ENCODE data around the gene RFWD3. TPM values are rescaled to one million over a fixed set of nuclear protein-coding genes. Genes with fewer than 3 reads are reported as not detected.

Gene RFWD3
- total and polyA plus RNA-seq, 2 of the 13 experiments (the other 11 are each of a cell fraction or from before 2014, with no cell fraction given) = 23.4 to 62.6 TPM

- Histone ChIP-seq H3K27me3 (ENCODE audit: control insufficient read depth in 1 of 2, insufficient read depth in 2 of 2, low read length in 2 of 2) (no peaks in the 10 kb centered on the region), H3K4me1 (ENCODE audit: insufficient read depth, low read length) (no peaks in the 10 kb centered on the region), H3K9ac (ENCODE audit: insufficient read depth, low read depth, low read length) (no peak overlapping the region), H2AFZ (ENCODE audit: low read length) (no peak overlapping the region), H3K36me3 (replicated peaks in 1 of 2; ENCODE audit: control insufficient read depth in 1 of 2, insufficient read depth in 2 of 2, low read length in 2 of 2) (peaks cover 21 to 58% of the 10 kb centered on the region in 2 experiments), H3K27ac (ENCODE audit: extremely low read length, insufficient read depth, low read length) (no peak overlapping the region), H3K4me3 (replicated peaks in 1 of 3; ENCODE audit: insufficient read depth in 1 of 3, low read depth in 2 of 3, low read length in 3 of 3) (no peak overlapping the region), H3K79me2 (ENCODE audit: insufficient read depth, low read length) (no peaks in the 10 kb centered on the region), H3K4me2 (ENCODE audit: low read depth, low read length) (no peak overlapping the region), H4K20me1 (ENCODE audit: insufficient read depth, low read length) (peaks cover 3% of the 10 kb centered on the region; the same call in 1 of the 2 replicates), H3K9me3 (ENCODE audit: low read length) (no peaks in the 10 kb centered on the region)
- 98% methylated on average over 4 of the region's 4 CpGs for WGBS (ENCODE audit: low lambda C conversion rate)
- TF ChIP-seq STAG1 (CRISPR knock-in tag; IDR thresholded peaks at IDR 0.05) = no peak
- no peak for TF ChIP-seq BORCS8-MEF2B (CRISPR knock-in tag; IDR thresholded peaks at IDR 0.05)
- no peak for TF ChIP-seq ZNF737 (CRISPR knock-in tag; IDR thresholded peaks at IDR 0.05; ENCODE audit: borderline replicate concordance)
- no peak for TF ChIP-seq ZNF891 (CRISPR knock-in tag; IDR thresholded peaks at IDR 0.05)
- no peak for TF ChIP-seq TBX3 (IDR thresholded peaks at IDR 0.05; ENCODE audit: borderline replicate concordance)
- TF ChIP-seq, protein P1, sequence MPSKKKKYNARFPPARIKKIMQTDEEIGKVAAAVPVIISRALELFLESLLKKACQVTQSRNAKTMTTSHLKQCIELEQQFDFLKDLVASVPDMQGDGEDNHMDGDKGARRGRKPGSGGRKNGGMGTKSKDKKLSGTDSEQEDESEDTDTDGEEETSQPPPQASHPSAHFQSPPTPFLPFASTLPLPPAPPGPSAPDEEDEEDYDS (CRISPR knock-in tag; IDR thresholded peaks at IDR 0.05) = no peak
- TF ChIP-seq ZBTB7B (CRISPR knock-in tag; IDR thresholded peaks at IDR 0.05) = no peak
- TF ChIP-seq HMGXB4 (CRISPR knock-in tag; IDR thresholded peaks at IDR 0.05; ENCODE audit: borderline replicate concordance in 1 of 2, low read depth in 1 of 2) = no peak
- TF ChIP-seq ZFP91 (CRISPR knock-in tag; IDR thresholded peaks at IDR 0.05; ENCODE audit: borderline replicate concordance) = no peak
- no peak for TF ChIP-seq ZSCAN12 (CRISPR knock-in tag; IDR thresholded peaks at IDR 0.05)
- TF ChIP-seq MTA3 (CRISPR knock-in tag; IDR thresholded peaks at IDR 0.05) = no peak
- no peak for TF ChIP-seq ZNF446 (CRISPR knock-in tag; IDR thresholded peaks at IDR 0.05)
- TF ChIP-seq ZNF577 (CRISPR knock-in tag; IDR thresholded peaks at IDR 0.05; ENCODE audit: borderline replicate concordance, low read depth) = no peak
- TF ChIP-seq SYNCRIP (IDR thresholded peaks at IDR 0.05; ENCODE audit: insufficient read depth, low read depth, low read length) = no peak
- TF ChIP-seq ZNF34 (CRISPR knock-in tag; IDR thresholded peaks at IDR 0.05; ENCODE audit: borderline replicate concordance) = no peak
- no peak for TF ChIP-seq ZNF563 (CRISPR knock-in tag; IDR thresholded peaks at IDR 0.05)
- TF ChIP-seq ZNF383 (CRISPR knock-in tag; IDR thresholded peaks at IDR 0.05; ENCODE audit: borderline replicate concordance) = no peak
- POLR2A ChIA-PET = interaction anchor here (1.7 kb wide), 1 partner anchor 15 kb away, joined by 7 read pairs; the partner anchor contains the start of gene GLG1
- FAIRE-seq (no peak), ATAC-seq (no peak), DNase-seq (ENCODE audit: low spot score) (no peak)
- CTCF ChIA-PET (ENCODE audit: low intra/inter-chr PET ratio, low total read pairs) = no interaction called here
- no TSS peak for BruUV-seq (replicated peaks)
- intact Hi-C loops (cut with micrococcal nuclease; ENCODE audit: unreplicated experiment) (loop anchor here (5.0 kb wide), 1 partner anchor 145 kb away; no protein-coding TSS in a partner anchor), in situ Hi-C loops (cut with HindIII; ENCODE audit: extremely low pct_ligation_motif_present, low pct_unique_long_range_greater_than_20kb) (loop anchor here (10.0 kb wide), 1 partner anchor 307 kb away; no protein-coding TSS in a partner anchor)
These were observed 44.7 kb downstream of the RFWD3 start for GRCh38 chr16:74622005-74622404.

Data from HepG2 (cell line).